ENCODE measurements around the gene ZNF586. TPM values are rescaled to one million over a fixed set of nuclear protein-coding genes. Genes with fewer than 3 reads are reported as not detected.
"Not testable (repeated sequence)": the region's sequence is repeated elsewhere in the genome, so short reads cannot be mapped to it uniquely, and the experiment has no call there.

ZNF586 gene
- total RNA-seq, 4 donors from 2014 or later = 20.6 to 47.4 (median 26.8) TPM

DNA sequence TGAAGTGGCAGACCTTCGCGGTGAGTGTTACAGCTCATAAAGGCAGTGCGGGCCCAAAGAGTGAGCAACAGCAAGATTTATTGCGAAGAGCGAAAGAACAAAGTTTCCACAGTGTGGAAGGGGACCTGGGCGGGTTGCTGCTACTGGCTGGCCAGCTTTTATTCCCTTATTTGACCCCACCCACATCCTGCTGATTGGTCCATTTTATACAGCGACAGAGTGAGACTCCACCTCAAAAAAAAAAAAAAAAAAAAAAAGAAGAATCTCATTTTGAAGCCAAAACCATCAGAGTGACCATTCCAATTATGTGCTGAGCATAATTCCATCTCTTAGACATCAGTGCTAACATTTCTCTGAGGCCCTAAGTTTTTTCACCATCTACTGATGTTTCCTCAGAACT lies 47.2 kb downstream of the ZNF586 start:
- peaks cover 5% of the 10 kb centered on the region for H3K36me3 ChIP-seq
- no peaks in the 10 kb centered on the region for H3K9me3 ChIP-seq
- H3K4me3 ChIP-seq = no peak overlapping the region
- no peaks in the 10 kb centered on the region for H3K27me3 ChIP-seq
- H3K27ac ChIP-seq = no peak overlapping the region
- WGBS = 87% methylated on average over 7 of the region's 7 CpGs
- TF ChIP-seq, protein P1, sequence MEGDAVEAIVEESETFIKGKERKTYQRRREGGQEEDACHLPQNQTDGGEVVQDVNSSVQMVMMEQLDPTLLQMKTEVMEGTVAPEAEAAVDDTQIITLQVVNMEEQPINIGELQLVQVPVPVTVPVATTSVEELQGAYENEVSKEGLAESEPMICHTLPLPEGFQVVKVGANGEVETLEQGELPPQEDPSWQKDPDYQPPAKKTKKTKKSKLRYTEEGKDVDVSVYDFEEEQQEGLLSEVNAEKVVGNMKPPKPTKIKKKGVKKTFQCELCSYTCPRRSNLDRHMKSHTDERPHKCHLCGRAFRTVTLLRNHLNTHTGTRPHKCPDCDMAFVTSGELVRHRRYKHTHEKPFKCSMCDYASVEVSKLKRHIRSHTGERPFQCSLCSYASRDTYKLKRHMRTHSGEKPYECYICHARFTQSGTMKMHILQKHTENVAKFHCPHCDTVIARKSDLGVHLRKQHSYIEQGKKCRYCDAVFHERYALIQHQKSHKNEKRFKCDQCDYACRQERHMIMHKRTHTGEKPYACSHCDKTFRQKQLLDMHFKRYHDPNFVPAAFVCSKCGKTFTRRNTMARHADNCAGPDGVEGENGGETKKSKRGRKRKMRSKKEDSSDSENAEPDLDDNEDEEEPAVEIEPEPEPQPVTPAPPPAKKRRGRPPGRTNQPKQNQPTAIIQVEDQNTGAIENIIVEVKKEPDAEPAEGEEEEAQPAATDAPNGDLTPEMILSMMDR (IDR thresholded peaks at IDR 0.05) = no peak
- TF ChIP-seq POLR2AphosphoS5 (IDR thresholded peaks at IDR 0.05) (no peak), POLR2A (IDR thresholded peaks at IDR 0.05) (no peak), EP300 (IDR thresholded peaks at IDR 0.05) (no peak)
- H3K4me1 ChIP-seq = peaks cover 39% of the 10 kb centered on the region
- DNase-seq (ENCODE audit: low spot score in 2 of 2) = no peak

DNA sequence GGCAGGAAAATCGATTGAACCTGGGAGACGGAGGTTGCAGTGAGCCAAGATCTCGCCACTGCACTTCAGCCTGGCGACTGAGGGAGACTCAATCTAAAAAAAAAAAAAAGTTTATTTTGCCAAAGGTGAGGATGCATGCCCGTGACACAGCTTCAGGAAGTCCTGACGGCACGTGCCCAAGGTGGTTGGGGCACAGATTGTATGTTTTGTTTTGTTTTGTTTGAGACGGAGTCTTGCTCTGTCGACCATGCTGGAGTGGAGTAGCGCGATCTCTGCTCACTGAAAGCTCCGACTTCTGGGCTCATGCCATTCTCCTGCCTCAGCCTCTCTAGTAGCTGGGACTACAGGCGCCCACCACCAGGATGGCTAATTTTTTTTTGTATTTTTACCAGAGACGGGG lies 48.5 kb downstream of the ZNF586 start:
- Histone ChIP-seq H3K36me3 (no peaks in the 10 kb centered on the region), H3K27me3 (no peaks in the 10 kb centered on the region), H3K4me3 (no peak overlapping the region), H3K27ac (no peak overlapping the region), H3K9me3 (no peaks in the 10 kb centered on the region), H3K4me1 (peaks cover 34% of the 10 kb centered on the region)
- no peak for DNase-seq (ENCODE audit: low spot score in 2 of 2)
- whole genome bisulfite sequencing = 94% methylated on average over 14 of the region's 14 CpGs
- TF ChIP-seq POLR2A (IDR thresholded peaks at IDR 0.05) = no peak
- TF ChIP-seq POLR2AphosphoS5 (IDR thresholded peaks at IDR 0.05) = no peak
- TF ChIP-seq, protein P1 (IDR thresholded peaks at IDR 0.05) = no peak
- TF ChIP-seq EP300 (IDR thresholded peaks at IDR 0.05) = no peak

DNA sequence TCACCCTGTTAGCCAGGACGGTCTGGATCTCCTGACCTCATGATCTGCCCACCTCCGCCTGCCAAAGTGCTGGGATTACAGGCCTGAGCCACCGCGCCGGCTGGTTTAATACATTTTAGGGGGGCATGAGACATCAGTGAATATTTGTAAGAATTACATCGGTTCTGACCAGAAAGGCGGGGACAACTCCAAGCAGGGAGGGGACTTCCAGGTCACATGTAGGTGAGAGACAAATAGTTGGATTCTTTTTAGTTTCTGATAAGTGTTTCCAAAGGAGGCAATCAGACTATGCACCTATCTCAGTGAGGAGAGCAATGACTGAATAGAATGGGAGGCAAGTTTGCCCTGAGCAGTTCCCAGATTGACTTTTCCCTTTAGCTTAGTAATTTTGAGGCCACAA lies 48.9 kb downstream of the ZNF586 start:
- H3K9me3 ChIP-seq = no peaks in the 10 kb centered on the region
- no peaks in the 10 kb centered on the region for H3K27me3 ChIP-seq
- H3K36me3 ChIP-seq = no peaks in the 10 kb centered on the region
- WGBS = 92% methylated on average over 7 of the region's 7 CpGs
- H3K27ac ChIP-seq = no peak overlapping the region
- TF ChIP-seq EP300 (IDR thresholded peaks at IDR 0.05) (no peak), POLR2A (IDR thresholded peaks at IDR 0.05) (no peak), POLR2AphosphoS5 (IDR thresholded peaks at IDR 0.05) (no peak)
- TF ChIP-seq, protein P1 (IDR thresholded peaks at IDR 0.05) = no peak
- no peak overlapping the region for H3K4me3 ChIP-seq
- H3K4me1 ChIP-seq = peaks cover 31% of the 10 kb centered on the region
- DNase-seq (ENCODE audit: low spot score in 2 of 2) = no peak

DNA sequence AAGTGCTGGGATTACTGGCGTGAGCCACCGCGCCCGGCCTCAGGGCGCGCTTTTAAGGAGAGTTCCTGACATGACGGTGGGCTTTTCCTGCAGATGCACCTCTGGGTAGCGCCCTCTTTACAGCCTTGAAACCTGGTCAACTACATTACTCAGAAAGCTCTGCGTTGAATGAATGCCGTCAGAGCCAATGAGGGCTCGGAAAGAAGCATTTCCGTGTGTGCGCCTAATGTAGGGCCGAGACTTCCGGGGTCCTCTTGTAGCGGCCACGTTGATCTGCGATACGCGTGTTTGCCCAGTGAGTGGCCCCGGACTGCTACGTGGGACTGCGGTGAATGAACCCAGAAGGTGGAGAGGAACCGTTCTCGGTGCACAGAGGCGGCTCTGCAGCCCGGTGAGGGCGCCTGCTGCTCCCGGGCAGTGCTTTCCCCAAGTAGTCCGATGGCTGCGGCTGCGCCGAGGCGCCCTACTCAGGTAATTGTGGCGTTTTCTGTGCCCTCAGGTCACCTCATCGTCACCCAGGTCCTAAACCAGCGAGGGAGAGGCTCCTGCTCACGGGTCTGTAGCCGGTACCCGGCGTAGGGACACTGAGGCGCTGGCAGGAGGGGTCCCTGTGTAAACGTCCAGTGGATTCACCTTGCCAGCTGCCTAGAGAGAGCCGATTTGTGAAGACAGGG lies 50.1 kb downstream of the ZNF586 start:
- Histone ChIP-seq H3K27ac (peak overlapping the region; percentile 76), H3K9me3 (no peaks in the 10 kb centered on the region), H3K27me3 (no peaks in the 10 kb centered on the region), H3K4me1 (peaks cover 21% of the 10 kb centered on the region), H3K36me3 (no peaks in the 10 kb centered on the region), H3K4me3 (peak overlapping the region; percentile 79)
- no peak for TF ChIP-seq EP300 (IDR thresholded peaks at IDR 0.05)
- TF ChIP-seq POLR2A (IDR thresholded peaks at IDR 0.05) = peak in 1 of 2 donors; percentile 48
- DNase-seq (ENCODE audit: low spot score in 2 of 2) = peak; percentile 79 to 88
- WGBS = under 1% methylated on average over 31 of the region's 44 CpGs

DNA sequence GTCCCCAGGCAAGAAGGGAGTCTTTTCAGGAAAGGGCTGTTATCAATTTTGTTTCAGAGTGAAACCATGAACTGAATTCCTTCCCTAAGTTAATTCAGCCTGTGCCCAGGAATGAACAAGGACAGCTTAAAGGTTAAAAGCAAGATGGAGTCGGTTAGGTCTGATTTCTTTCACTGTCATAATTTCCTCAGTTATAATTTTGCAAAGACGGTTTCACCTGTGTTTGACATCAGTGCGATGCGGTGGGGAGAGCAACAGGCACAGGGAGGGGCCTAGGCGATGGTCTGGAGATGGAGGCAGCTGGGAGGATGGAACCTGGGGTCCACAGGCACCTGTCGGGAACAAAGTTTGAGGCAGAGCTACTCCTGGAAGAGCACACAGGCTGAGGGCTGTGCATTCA lies 51.1 kb downstream of the ZNF586 start:
- H3K27ac ChIP-seq = no peak overlapping the region
- H3K4me3 ChIP-seq = peak overlapping the region; percentile 79
- 63% methylated on average over 6 of the region's 6 CpGs for WGBS

DNA sequence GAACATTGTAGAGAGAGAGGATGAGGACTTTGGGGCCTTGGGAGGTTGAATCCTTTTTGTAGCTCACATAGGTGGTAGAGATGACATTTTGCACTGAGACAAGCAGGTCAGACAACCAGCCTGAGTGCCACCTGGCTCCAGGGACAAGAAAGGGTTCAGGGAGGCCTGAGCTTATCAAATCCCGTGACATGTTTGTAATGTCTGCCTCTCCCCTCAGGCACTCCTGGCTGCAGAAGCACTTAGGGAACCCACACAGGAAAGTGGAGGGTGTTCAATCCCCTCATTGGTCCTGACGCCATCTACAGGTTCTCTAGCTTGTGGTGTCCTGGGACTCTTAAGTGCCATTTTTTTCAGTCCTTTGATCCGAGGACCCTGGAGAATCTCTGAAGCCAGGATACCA lies 51.6 kb downstream of the ZNF586 start:
- not testable (repeated sequence) for H3K4me3 ChIP-seq; H3K36me3 ChIP-seq; DNase-seq (ENCODE audit: low spot score in 2 of 2); H3K27ac ChIP-seq; H3K9me3 ChIP-seq; H3K27me3 ChIP-seq
- peaks cover 16% of the 10 kb centered on the region for H3K4me1 ChIP-seq
- no CpG with 5 or more reads among the region's 3 CpGs for WGBS

More for the DNA sequence above, 51.1 kb downstream of the ZNF586 start:
- Histone ChIP-seq H3K36me3 (no peaks in the 10 kb centered on the region), H3K27me3 (no peaks in the 10 kb centered on the region), H3K9me3 (no peaks in the 10 kb centered on the region), H3K4me1 (peaks cover 16% of the 10 kb centered on the region)
- DNase-seq (ENCODE audit: low spot score in 2 of 2) = no peak
- TF ChIP-seq, protein P1 (IDR thresholded peaks at IDR 0.05) = no peak

DNA sequence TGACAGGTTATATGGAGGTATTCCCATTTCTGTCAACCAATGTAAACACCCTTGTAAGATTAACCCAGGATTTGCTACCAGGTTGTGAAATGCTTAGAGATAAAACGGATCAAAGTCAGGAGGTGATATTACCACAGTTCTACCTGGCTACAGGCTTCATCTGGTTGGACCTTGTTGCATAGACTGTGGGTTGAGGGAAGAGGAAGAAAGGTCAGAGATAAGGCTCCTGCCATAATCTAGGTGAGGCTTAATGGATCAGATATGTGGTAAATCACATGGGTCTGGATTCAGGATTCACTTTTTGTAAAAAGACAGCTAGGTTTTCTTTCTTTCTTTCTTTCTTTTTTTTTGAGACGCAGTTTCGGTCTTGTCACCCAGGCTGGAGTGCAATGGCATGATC lies 52.0 kb downstream of the ZNF586 start:
- not testable (repeated sequence) for H3K27me3 ChIP-seq; H3K4me3 ChIP-seq; H3K27ac ChIP-seq; H3K9me3 ChIP-seq; H3K36me3 ChIP-seq; DNase-seq (ENCODE audit: low spot score in 2 of 2)
- 93% methylated on average over 2 of the region's 3 CpGs for WGBS
- H3K4me1 ChIP-seq = peaks cover 16% of the 10 kb centered on the region

DNA sequence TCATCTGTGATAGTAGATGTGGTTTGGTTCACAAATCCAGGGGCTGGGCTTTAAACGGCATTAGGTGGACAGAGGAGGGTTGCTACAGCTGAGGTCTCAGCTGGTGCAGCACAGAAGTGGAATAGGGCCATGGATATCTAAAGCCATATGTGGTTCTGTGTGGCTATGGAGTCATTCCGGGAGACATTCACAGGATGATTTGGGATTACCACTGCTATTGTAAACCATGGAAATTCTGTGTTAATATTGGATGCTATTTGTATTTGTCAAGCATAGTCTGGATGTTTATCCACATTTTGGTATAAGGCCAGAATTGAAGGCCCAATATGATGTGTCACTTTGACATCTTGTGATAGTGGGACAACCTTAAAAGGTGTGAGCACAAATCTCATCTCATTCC lies 53.7 kb downstream of the ZNF586 start:
- peaks cover 16% of the 10 kb centered on the region for H3K4me1 ChIP-seq
- not testable (repeated sequence) for H3K36me3 ChIP-seq; H3K27ac ChIP-seq; H3K4me3 ChIP-seq; DNase-seq (ENCODE audit: low spot score in 2 of 2); H3K27me3 ChIP-seq; H3K9me3 ChIP-seq
- WGBS = 82% methylated on average over 2 of the region's 2 CpGs

DNA sequence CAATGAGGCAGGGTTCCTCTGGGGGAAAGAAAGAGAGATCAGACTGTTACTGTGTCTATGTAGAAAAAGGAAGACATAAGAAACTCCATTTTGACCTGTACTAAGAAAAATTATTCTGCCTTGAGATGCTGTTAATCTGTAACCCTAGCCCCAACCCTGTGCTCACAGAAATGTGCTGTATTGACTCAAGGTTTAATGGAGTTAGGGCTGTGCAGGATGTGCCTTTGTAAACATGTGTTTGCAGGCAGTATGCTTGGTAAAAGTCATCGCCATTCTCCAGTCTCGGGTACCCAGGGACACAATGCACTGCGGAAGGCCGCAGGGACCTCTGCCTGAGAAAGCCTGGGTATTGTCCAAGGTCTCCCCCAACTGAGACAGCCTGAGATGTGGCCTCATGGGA lies 54.1 kb downstream of the ZNF586 start:
- 91% methylated on average over 4 of the region's 4 CpGs for WGBS

More for the DNA sequence above, 54.1 kb downstream of the ZNF586 start:
- H3K9me3 ChIP-seq; H3K27ac ChIP-seq; H3K36me3 ChIP-seq; DNase-seq (ENCODE audit: low spot score in 2 of 2); H3K27me3 ChIP-seq; H3K4me3 ChIP-seq: not testable (repeated sequence)
- H3K4me1 ChIP-seq = peaks cover 15% of the 10 kb centered on the region
